SU-DHL-6 (cell line): ENCODE measurements around the gene LIX1.

Experiments
- H2AFZ ChIP-seq: fragments of 200-600 bp; sonication (generic); 2 replicates; pipeline ENCODE4 v1.6.1; 2014; ENCODE audit warnings: low read depth, mild to moderate bottlenecking, moderate library complexity, mixed read lengths, antibody characterized with exemption, low read length; ENCODE audit not compliant: severe bottlenecking
- H3F3A ChIP-seq: fragments of 200-600 bp; shearing (Covaris generic); 2 replicates; pipeline ENCODE4 v1.6.0; 2016; ENCODE audit warnings: antibody characterized with exemption, mild to moderate bottlenecking; ENCODE audit not compliant: insufficient read depth
- H3K27ac ChIP-seq: fragments of 200-600 bp; sonication (generic); 2 replicates; pipeline ENCODE4 v1.5.1; 2016; ENCODE audit warnings: low read depth, mild to moderate bottlenecking, low read length, moderate library complexity, mixed read lengths
- H3K27me3 ChIP-seq: fragments of 200-600 bp; sonication (generic), shearing (Covaris generic); 2 replicates; pipeline ENCODE4 v1.6.0; 2014; ENCODE audit warnings: mild to moderate bottlenecking, low read length
- H3K36me3 ChIP-seq: fragments of 200-600 bp; sonication (generic); 2 replicates; pipeline ENCODE4 v1.6.1; 2014; ENCODE audit warnings: mild to moderate bottlenecking, low read length, mixed read lengths
- H3K4me2 ChIP-seq: fragments of 300-600, 200-600 bp; shearing (Covaris generic), sonication (generic); 2 replicates; pipeline ENCODE4 v1.6.0; 2014; ENCODE audit warnings: low read length, low read depth, mild to moderate bottlenecking; ENCODE audit not compliant: poor library complexity, severe bottlenecking
- H3K4me3 ChIP-seq: fragments of 200-600 bp; sonication (generic); 2 replicates; pipeline ENCODE4 v1.5.1; 2014; ENCODE audit warnings: antibody characterized with exemption, low read length, mild to moderate bottlenecking, mixed read lengths; ENCODE audit not compliant: insufficient read depth, poor library complexity, severe bottlenecking
- H3K79me2 ChIP-seq: fragments of 200-600 bp; sonication (generic); 2 replicates; pipeline ENCODE4 v1.6.1; 2014; ENCODE audit warnings: mild to moderate bottlenecking, low read length, moderate library complexity; ENCODE audit not compliant: insufficient read depth
- H3K9ac ChIP-seq: fragments of 200-600 bp; sonication (generic); 2 replicates; pipeline ENCODE4 v1.7.0; 2014; ENCODE audit warnings: mild to moderate bottlenecking, low read length
- H3K9me2 ChIP-seq: fragments of 200-600 bp; sonication (generic); replicated peaks from 2 replicates; pipeline ENCODE4 v1.6.1; 2014; ENCODE audit warnings: low read length; ENCODE audit not compliant: insufficient read depth
- H3K9me3 ChIP-seq: fragments of 200-600 bp; sonication (generic); 2 replicates; pipeline ENCODE4 v1.6.1; 2014; ENCODE audit warnings: low read length, mixed read lengths; ENCODE audit not compliant: insufficient read depth
- H4K20me1 ChIP-seq: fragments of 200-600 bp; sonication (generic); 2 replicates; pipeline ENCODE4 v1.6.1; 2014; ENCODE audit warnings: low read depth, mild to moderate bottlenecking, antibody characterized with exemption, low read length, moderate library complexity, mixed read lengths
- EZH2phosphoT487 ChIP-seq: fragments of 200-600 bp; sonication (generic), shearing (Covaris generic); conservative IDR thresholded peaks from 2 replicates; pipeline ENCODE4 v1.6.1; 2018; ENCODE audit warnings: mild to moderate bottlenecking, antibody characterized with exemption, low read length, moderate library complexity, mixed read lengths
- TF ChIP-seq, protein P1 (sequence below): fragments of 200-600 bp; sonication (generic); IDR thresholded peaks from one replicate; pipeline ENCODE4 v1.5.1; 2017; ENCODE audit warnings: antibody characterized with exemption, mild to moderate bottlenecking, low read length, moderate library complexity; ENCODE audit not compliant: insufficient read depth, poor library complexity, severe bottlenecking

The LIX1 gene

GRCh38 chr5:97090944-97091343 is 51.5 kb downstream of the LIX1 start:
- Histone ChIP-seq H2AFZ (no peak overlapping the region), H3K36me3 (no peaks in the 10 kb centered on the region), H3K79me2 (no peaks in the 10 kb centered on the region), H3K27me3 (no peaks in the 10 kb centered on the region), H3K4me3 (no peak overlapping the region), H3F3A (no peaks in the 10 kb centered on the region), H4K20me1 (no peaks in the 10 kb centered on the region), H3K27ac (no peak overlapping the region), H3K9me3 (no peaks in the 10 kb centered on the region), H3K9me2 (no peaks in the 10 kb centered on the region), H3K4me2 (no peak overlapping the region), H3K9ac (no peak overlapping the region)
- no peak for TF ChIP-seq EZH2phosphoT487
- TF ChIP-seq, protein P1, sequence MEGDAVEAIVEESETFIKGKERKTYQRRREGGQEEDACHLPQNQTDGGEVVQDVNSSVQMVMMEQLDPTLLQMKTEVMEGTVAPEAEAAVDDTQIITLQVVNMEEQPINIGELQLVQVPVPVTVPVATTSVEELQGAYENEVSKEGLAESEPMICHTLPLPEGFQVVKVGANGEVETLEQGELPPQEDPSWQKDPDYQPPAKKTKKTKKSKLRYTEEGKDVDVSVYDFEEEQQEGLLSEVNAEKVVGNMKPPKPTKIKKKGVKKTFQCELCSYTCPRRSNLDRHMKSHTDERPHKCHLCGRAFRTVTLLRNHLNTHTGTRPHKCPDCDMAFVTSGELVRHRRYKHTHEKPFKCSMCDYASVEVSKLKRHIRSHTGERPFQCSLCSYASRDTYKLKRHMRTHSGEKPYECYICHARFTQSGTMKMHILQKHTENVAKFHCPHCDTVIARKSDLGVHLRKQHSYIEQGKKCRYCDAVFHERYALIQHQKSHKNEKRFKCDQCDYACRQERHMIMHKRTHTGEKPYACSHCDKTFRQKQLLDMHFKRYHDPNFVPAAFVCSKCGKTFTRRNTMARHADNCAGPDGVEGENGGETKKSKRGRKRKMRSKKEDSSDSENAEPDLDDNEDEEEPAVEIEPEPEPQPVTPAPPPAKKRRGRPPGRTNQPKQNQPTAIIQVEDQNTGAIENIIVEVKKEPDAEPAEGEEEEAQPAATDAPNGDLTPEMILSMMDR, result no peak

GRCh38 chr5:97089149-97089801 is 53.1 kb downstream of the LIX1 start:
- no peak overlapping the region for H3K4me2 ChIP-seq
- H3K27me3 ChIP-seq, result no peaks in the 10 kb centered on the region
- H3K9me3 ChIP-seq, result no peaks in the 10 kb centered on the region
- no peaks in the 10 kb centered on the region for H3K36me3 ChIP-seq
- H4K20me1 ChIP-seq, result no peaks in the 10 kb centered on the region
- H3K27ac ChIP-seq, result no peak overlapping the region
- no peaks in the 10 kb centered on the region for H3K9me2 ChIP-seq
- no peak overlapping the region for H3K4me3 ChIP-seq
- no peaks in the 10 kb centered on the region for H3K79me2 ChIP-seq
- no peak overlapping the region for H2AFZ ChIP-seq
- no peak overlapping the region for H3K9ac ChIP-seq
- no peaks in the 10 kb centered on the region for H3F3A ChIP-seq
- no peak for TF ChIP-seq EZH2phosphoT487
- TF ChIP-seq, protein P1, result no peak

DNA sequence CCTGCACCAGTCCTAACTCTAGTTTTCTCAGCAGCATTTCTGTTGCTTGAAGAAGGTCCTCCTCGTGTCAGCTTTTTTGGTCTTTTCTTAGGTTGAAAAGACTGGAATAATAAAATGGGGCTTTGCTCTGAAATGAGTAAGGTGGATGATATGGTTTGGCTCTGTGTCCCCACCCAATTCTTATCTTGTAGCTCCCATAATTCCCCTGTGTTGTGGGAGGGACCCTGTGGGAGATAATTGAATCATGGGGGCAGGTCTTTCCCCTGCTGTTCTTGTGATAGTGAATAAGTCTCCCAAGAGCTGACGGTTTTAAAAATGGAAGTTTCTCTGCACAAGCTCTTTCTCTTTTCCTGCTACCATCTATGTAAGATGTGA is 53.6 kb downstream of the LIX1 start:
- no peak for TF ChIP-seq EZH2phosphoT487
- TF ChIP-seq, protein P1, result no peak
- no peak overlapping the region for H3K27ac ChIP-seq
- H3K9ac ChIP-seq, result no peak overlapping the region
- no peaks in the 10 kb centered on the region for H3K79me2 ChIP-seq
- no peak overlapping the region for H2AFZ ChIP-seq
- H3K9me3 ChIP-seq, result no peaks in the 10 kb centered on the region
- H3F3A ChIP-seq, result no peaks in the 10 kb centered on the region
- H3K36me3 ChIP-seq, result no peaks in the 10 kb centered on the region
- no peaks in the 10 kb centered on the region for H4K20me1 ChIP-seq
- H3K4me3 ChIP-seq, result no peak overlapping the region
- H3K4me2 ChIP-seq, result no peak overlapping the region
- no peaks in the 10 kb centered on the region for H3K9me2 ChIP-seq
- no peaks in the 10 kb centered on the region for H3K27me3 ChIP-seq
